Ovary (tissue), 3 donors: Measurements from ENCODE around the gene RNU1-3.
"Not testable (repeated sequence)": the region's sequence is repeated elsewhere in the genome, so short reads cannot be mapped to it uniquely, and the experiment has no call there.

Source experiments
- CTCF ChIP-seq, 3 donors: fragments of 450-650 bp in 2 of 3; fragments of 200-600 bp in 1 of 3; IDR thresholded peaks; one replicate each; pipeline versions ENCODE4 v1.5.1 to v1.8.0; 2016 to 2022; ENCODE audit warnings: antibody characterized with exemption in 3 of 3, mild to moderate bottlenecking in 1 of 3
- EP300 ChIP-seq: sonication (generic); formaldehyde crosslinking; IDR thresholded peaks from one replicate; pipeline ENCODE4 v1.6.1; 2017; ENCODE audit warnings: antibody characterized with exemption
- POLR2A ChIP-seq: fragments of 450-650 bp; IDR thresholded peaks from one replicate; pipeline ENCODE4 v1.6.1; 2017; ENCODE audit warnings: antibody characterized with exemption, mild to moderate bottlenecking, moderate library complexity
- donor health status: DM: no; HTN: no; CAD: no.

GRCh38 chr1:16643476-16644192 lies 23.1 kb downstream of the RNU1-3 start:
- TF ChIP-seq CTCF (IDR thresholded peaks at IDR 0.05); EP300; POLR2A: not testable (repeated sequence)
